ENCODE measurements around the gene THOC2. TPM values are rescaled to one million over a fixed set of nuclear protein-coding genes. Genes with fewer than 3 reads are reported as not detected.

The THOC2 gene, protein sequence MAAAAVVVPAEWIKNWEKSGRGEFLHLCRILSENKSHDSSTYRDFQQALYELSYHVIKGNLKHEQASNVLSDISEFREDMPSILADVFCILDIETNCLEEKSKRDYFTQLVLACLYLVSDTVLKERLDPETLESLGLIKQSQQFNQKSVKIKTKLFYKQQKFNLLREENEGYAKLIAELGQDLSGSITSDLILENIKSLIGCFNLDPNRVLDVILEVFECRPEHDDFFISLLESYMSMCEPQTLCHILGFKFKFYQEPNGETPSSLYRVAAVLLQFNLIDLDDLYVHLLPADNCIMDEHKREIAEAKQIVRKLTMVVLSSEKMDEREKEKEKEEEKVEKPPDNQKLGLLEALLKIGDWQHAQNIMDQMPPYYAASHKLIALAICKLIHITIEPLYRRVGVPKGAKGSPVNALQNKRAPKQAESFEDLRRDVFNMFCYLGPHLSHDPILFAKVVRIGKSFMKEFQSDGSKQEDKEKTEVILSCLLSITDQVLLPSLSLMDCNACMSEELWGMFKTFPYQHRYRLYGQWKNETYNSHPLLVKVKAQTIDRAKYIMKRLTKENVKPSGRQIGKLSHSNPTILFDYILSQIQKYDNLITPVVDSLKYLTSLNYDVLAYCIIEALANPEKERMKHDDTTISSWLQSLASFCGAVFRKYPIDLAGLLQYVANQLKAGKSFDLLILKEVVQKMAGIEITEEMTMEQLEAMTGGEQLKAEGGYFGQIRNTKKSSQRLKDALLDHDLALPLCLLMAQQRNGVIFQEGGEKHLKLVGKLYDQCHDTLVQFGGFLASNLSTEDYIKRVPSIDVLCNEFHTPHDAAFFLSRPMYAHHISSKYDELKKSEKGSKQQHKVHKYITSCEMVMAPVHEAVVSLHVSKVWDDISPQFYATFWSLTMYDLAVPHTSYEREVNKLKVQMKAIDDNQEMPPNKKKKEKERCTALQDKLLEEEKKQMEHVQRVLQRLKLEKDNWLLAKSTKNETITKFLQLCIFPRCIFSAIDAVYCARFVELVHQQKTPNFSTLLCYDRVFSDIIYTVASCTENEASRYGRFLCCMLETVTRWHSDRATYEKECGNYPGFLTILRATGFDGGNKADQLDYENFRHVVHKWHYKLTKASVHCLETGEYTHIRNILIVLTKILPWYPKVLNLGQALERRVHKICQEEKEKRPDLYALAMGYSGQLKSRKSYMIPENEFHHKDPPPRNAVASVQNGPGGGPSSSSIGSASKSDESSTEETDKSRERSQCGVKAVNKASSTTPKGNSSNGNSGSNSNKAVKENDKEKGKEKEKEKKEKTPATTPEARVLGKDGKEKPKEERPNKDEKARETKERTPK (N-terminal part only)
- 50.5 and 52.4 TPM in 2 replicates for total RNA-seq

DNA sequence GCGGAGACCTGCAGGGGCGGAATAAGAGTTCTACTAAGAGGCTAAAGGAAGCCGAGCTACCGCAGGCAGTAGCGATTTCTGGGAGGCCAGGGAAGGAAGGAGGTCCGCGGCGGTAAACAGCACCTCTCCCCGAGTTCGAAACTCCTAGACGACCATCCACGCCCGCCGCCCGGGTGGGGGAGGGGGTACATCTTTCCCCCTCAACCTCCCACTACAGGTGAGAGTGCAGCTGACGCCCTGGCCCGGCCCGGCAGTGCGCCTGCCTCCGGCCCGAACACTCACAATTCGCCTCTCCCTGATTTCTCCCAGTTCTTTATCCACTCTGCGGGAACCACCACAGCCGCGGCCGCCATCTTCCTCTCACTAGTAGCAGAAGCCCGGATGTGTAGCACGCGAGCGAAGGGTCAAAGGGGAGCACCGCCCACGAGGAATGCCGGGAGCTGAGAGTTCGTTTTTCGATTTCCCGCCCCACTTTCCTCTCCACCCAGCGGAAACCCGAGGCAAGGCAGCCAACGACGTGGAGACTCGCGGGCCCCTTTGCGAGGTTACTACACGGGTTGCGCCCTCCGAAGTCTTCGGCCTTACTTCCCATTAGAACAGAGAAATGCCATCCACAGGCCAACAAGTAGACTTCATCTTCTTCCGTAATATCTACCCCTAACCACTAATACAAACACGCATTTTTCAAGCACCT lies at the start of gene THOC2:
Gene THOC2, minus strand, starts transcription at position 383 of the 694 bp plus-strand sequence. Its CDS starts 30 bp downstream, at position 353.

Other genes starting within 250 kb of the THOC2 start
- gene XIAP, start 127.0 kb upstream of the THOC2 start, total RNA-seq: 41.2 and 43.7 TPM in 2 replicates
- gene STAG2, start 228.7 kb upstream of the THOC2 start, total RNA-seq: 109 and 114 TPM in 2 replicates

All from aortic smooth muscle cell (primary cell).